CD4-positive, alpha-beta T cell treated with Interleukin-17A for 4 hours (primary cell): ENCODE data around the gene PCP4.

Source experiments
- DNase-seq: peaks from one replicate; pipeline ENCODE4 v3.0.0-alpha.2; 2020; ENCODE audit warnings: mixed read lengths

PCP4 gene

GRCh38 chr21:39976800-39977199 is 109.6 kb downstream of the PCP4 start:
- DNase-seq = no peak
